Erythroblast (primary cell): Measurements from ENCODE around the gene OPCML.
A peak's percentile ranks its signal among the peaks of the same experiment; 100 is the strongest.

Source experiments
- DNase-seq, 2 experiments: peaks; one replicate each; lab custom pipeline; 2025; lab: John Stamatoyannopoulos, UW
- GATA1 ChIP-seq: IDR thresholded peaks from 2 replicates; pipeline ENCODE4 v1.6.1; 2011; ENCODE audit warnings: low read depth, mild to moderate bottlenecking, control low read depth, low read length, moderate library complexity
- POLR2A ChIP-seq: IDR thresholded peaks from 2 replicates; pipeline ENCODE4 v1.6.1; 2011; ENCODE audit warnings: mild to moderate bottlenecking, low read length

OPCML gene

GRCh38 chr11:132944569-132944944 lies 587.7 kb downstream of the OPCML start:
- no peak for DNase-seq
- TF ChIP-seq POLR2A (no peak), GATA1 (no peak)

- TF ChIP-seq GATA1 (no peak), POLR2A (no peak)
- DNase-seq, result no peak
Measured at GRCh38 chr11:132943706-132944568, 588.4 kb downstream of the OPCML start.

- TF ChIP-seq POLR2A, result no peak
- no peak for DNase-seq
Measured at GRCh38 chr11:132943357-132943705, 589.0 kb downstream of the OPCML start.

GRCh38 chr11:132942611-132943356 lies 589.5 kb downstream of the OPCML start:
- TF ChIP-seq GATA1 (no peak), POLR2A (no peak)
- no peak for DNase-seq

GRCh38 chr11:132941761-132942160 lies 590.5 kb downstream of the OPCML start:
- no peak for TF ChIP-seq GATA1
- no peak for TF ChIP-seq POLR2A

GRCh38 chr11:132941024-132941646 lies 591.2 kb downstream of the OPCML start:
- TF ChIP-seq GATA1 (no peak), POLR2A (no peak)
- DNase-seq, result peak; percentile 3 to 33

More at GRCh38 chr11:132941761-132942160, 590.5 kb downstream of the OPCML start:
- DNase-seq, result no peak

GRCh38 chr11:132937016-132937415 lies 595.3 kb downstream of the OPCML start:
- DNase-seq, result no peak
- TF ChIP-seq POLR2A (no peak), GATA1 (no peak)

- DNase-seq, result no peak
- TF ChIP-seq GATA1 (no peak), POLR2A (no peak)
Measured at GRCh38 chr11:132935383-132935782, 596.9 kb downstream of the OPCML start.

DNA sequence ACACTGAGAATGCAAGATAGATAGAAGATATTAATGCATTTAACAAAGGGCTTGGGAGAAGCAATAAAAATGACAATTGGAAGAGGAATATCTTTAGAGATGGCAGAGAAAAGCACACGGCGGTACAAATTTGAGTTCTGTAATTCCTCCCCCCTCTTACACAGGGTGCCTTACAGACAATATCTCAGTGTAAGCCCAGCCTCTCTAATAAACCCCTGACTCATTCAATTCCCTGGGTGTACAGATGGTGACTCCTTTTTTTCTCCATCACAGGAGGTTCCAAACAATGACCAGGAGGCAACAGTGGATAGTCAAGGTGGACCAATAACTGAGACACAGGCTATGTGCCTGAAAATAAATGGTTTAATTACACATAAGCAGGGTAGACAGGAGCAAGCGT lies 598.6 kb downstream of the OPCML start:
- DNase-seq, result no peak

DNA sequence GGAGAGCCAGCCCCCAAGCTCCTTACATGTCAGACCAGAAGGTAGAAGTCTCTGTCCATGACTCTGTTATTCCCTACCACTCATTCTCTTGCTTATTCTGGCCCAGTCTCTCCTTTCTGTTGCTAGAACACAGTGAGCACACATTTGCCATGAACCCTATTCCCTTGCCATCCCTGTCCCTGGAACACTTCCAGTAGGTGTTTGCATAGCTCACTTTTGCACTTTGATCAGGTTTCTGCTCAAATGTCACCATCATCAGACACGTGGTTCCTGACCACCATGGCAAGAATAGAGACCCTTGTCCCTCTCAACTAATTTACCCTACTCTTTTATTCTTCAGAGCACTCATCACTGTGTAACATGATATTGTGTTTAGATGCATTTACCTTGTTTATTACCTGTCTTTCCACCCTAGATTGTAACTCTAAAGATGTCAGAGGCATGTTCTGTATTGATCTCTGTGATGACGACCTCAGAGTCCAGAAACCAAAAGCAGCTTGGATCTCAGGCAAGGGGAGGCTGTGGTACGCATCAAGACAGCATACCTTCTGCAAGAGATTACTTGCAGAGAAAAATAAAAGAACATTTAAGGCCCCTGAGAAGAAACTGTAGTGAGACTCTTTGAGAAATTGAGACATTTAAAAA lies 606.4 kb downstream of the OPCML start:
- TF ChIP-seq GATA1 (no peak), POLR2A (no peak)
- DNase-seq, result no peak

More for the DNA sequence above, 598.6 kb downstream of the OPCML start:
- TF ChIP-seq GATA1, result no peak
- no peak for TF ChIP-seq POLR2A

DNA sequence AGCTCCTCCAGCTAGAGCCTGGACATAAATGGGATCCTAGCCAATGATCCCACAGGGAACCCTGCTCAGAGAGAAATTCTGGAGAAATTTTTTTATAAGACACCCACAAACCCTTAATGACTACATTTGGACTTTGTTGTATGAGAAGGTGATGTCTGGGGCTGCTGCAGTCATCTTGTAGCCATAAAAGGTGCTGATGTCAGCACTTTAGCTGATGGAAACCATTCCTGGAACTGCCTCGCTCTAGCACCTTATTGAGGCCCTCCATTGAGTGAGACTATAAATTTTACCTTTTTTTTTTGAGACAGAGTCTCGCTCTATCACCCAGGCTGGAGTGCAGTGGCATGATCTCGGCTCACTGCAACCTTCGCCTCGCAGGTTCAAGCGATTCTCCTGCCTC lies 610.7 kb downstream of the OPCML start:
- DNase-seq, result no peak
- TF ChIP-seq GATA1 (no peak), POLR2A (no peak)

DNA sequence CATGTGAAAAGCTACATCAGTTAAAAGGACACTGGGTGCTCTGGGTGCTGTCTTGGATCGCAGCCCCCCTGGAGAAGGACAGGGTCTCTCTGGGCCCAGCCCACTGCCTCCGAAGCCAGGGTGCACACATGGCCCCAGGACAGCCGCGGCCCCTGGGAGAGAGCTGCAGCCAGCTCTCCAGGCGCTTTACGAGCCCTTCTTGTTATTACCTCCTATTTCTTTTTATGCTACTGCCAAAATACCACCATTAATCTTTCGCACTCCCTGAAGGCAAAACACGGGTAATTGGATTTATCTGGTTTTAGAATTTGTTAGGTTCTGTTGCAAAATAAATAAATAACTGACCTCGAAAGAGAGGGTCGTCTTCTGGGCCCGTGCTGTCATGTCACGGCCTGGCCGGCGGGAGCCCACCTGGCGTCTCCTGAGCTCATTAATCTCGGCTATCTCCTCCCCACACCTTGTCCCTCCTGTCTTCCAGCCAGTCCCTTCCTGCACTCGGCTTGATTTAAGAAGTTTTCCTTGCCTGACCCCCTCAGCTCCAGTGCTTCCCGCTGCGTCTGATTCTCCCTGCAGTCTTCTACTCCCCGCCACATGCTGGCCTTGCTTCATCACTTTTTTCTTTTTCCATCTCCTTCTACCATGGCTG lies 611.7 kb downstream of the OPCML start:
- TF ChIP-seq POLR2A (no peak), GATA1 (no peak)
- DNase-seq, result no peak

DNA sequence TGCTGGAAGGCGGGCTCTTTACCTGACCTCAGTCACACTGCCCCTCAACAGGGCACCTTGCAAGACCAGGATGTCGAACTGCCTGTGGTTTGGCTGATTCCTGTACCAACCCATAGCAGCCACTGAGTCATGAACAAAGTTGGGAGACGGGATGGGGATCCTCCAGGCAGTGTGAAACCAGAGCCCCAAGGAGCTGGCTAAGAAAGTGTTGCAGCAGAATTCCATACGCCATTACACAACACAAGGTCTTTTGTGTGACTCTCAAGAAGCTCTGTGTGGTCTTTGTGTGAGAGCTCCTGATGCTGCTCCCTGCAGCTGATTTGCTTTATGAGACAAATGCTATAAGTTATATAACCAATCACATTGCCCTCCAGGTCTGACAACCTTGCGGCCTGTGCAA lies 617.7 kb downstream of the OPCML start:
- no peak for DNase-seq
- TF ChIP-seq GATA1, result no peak
- TF ChIP-seq POLR2A, result no peak
